ENCODE measurements around the gene ESRRG.

DNA sequence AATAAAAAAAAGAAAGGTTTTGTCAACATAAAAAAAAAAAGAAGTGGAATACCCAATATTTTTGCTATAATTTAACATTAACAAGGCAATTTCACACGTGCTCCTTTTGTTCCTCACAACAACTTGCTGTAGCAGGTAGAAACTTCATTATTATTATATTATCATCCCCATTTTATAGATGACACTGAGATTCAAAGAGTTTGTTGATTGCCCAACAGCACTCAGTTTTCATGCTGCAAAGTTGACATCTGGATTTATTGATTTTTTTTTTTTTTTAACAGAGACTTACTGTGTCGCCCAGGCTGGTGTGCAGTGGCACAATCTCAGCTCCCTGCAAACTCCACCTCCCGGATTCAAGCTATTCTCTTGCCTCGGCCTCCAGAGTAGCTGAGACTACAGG lies 8.9 kb upstream of the ESRRG start:
- TF ChIP-seq, protein P1, sequence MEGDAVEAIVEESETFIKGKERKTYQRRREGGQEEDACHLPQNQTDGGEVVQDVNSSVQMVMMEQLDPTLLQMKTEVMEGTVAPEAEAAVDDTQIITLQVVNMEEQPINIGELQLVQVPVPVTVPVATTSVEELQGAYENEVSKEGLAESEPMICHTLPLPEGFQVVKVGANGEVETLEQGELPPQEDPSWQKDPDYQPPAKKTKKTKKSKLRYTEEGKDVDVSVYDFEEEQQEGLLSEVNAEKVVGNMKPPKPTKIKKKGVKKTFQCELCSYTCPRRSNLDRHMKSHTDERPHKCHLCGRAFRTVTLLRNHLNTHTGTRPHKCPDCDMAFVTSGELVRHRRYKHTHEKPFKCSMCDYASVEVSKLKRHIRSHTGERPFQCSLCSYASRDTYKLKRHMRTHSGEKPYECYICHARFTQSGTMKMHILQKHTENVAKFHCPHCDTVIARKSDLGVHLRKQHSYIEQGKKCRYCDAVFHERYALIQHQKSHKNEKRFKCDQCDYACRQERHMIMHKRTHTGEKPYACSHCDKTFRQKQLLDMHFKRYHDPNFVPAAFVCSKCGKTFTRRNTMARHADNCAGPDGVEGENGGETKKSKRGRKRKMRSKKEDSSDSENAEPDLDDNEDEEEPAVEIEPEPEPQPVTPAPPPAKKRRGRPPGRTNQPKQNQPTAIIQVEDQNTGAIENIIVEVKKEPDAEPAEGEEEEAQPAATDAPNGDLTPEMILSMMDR (IDR thresholded peaks at IDR 0.05), result no peak
- no peak for TF ChIP-seq POLR2A (IDR thresholded peaks at IDR 0.05)

Measured in thyroid gland (tissue), 4 donors.